ENCODE data around the gene OBP2B.

Gene OBP2B

GRCh38 chr9:133167096-133167730 is 41.8 kb downstream of the OBP2B start:
- no peak for DNase-seq (ENCODE audit: low spot score)

- DNase-seq (ENCODE audit: low spot score) = no peak
These were observed 42.7 kb downstream of the OBP2B start for GRCh38 chr9:133166392-133166791.

- DNase-seq (ENCODE audit: low spot score) = no peak
These were observed 43.7 kb downstream of the OBP2B start for GRCh38 chr9:133165452-133165730.

GRCh38 chr9:133164191-133164590 is 44.9 kb downstream of the OBP2B start:
- no peak for DNase-seq (ENCODE audit: low spot score)

GRCh38 chr9:133163504-133164172 is 45.4 kb downstream of the OBP2B start, which contains the start of gene GBGT1:
GBGT1 (minus strand) TSS chr9:133163914; CDS start chr9:133162412, 1,502 bp downstream.
- peak; percentile 59 for DNase-seq (ENCODE audit: low spot score)

- DNase-seq (ENCODE audit: low spot score) = no peak
These were observed 46.1 kb downstream of the OBP2B start for GRCh38 chr9:133162861-133163503.

- DNase-seq (ENCODE audit: low spot score) = no peak
These were observed 47.5 kb downstream of the OBP2B start for GRCh38 chr9:133161547-133161950.

- DNase-seq (ENCODE audit: low spot score) = peak; percentile 89
These were observed 48.1 kb downstream of the OBP2B start for GRCh38 chr9:133160742-133161546.

GRCh38 chr9:133158695-133159094 is 50.4 kb downstream of the OBP2B start:
- DNase-seq (ENCODE audit: low spot score) = no peak
